Stomach (tissue), 4 donors: ENCODE measurements around the gene CERK.

ENCODE experiments used
- EP300 ChIP-seq: sonication (generic); formaldehyde crosslinking; IDR thresholded peaks from one replicate; pipeline ENCODE4 v1.6.1; 2017; ENCODE audit warnings: antibody characterized with exemption
- POLR2A ChIP-seq, 4 donors: fragments of 450-650 bp; IDR thresholded peaks; one replicate each; pipeline ENCODE4 v1.6.1; 2016; ENCODE audit warnings: antibody characterized with exemption in 4 of 4, control low read depth in 2 of 4, mild to moderate bottlenecking in 1 of 4, moderate library complexity in 1 of 4
- POLR2AphosphoS5 ChIP-seq, 3 donors: sonication (generic); formaldehyde crosslinking; IDR thresholded peaks; one replicate each; pipeline ENCODE4 v1.6.1; 2016; ENCODE audit warnings: antibody characterized with exemption in 3 of 3
- TF ChIP-seq, protein P1 (sequence below), 7 experiments: fragments of 450-650 bp in 4 of 7; fragments of 200-600 bp in 3 of 7; sonication (generic) in 3 of 7; IDR thresholded peaks; one replicate each; pipeline ENCODE4 v1.5.1; 2016 to 2019; ENCODE audit warnings: antibody characterized with exemption in 7 of 7, control low read depth in 2 of 7, mild to moderate bottlenecking in 1 of 7

DNA sequence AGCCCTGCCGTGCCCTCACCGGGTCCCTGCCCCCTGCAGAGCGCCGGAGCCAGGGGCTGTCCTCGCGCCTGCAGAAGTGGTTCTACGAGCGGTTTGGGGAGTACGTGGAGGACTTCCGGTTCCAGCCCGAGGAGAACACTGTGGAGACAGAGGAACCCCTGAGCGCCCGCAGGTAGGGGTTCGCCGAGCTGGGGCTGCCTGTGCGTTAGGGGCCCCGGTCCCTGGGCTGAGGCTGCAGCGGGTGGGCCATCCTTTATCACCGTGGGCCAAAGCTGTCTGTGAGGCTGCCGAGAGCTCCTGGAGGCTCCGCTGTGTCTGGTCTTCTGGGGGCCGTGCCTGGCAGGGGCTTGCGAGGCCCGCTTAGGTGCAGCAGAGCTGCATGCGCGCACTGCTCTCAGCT lies 75.1 kb downstream of the CERK start:
- no peak for TF ChIP-seq POLR2AphosphoS5 (IDR thresholded peaks at IDR 0.05)
- TF ChIP-seq, protein P1, sequence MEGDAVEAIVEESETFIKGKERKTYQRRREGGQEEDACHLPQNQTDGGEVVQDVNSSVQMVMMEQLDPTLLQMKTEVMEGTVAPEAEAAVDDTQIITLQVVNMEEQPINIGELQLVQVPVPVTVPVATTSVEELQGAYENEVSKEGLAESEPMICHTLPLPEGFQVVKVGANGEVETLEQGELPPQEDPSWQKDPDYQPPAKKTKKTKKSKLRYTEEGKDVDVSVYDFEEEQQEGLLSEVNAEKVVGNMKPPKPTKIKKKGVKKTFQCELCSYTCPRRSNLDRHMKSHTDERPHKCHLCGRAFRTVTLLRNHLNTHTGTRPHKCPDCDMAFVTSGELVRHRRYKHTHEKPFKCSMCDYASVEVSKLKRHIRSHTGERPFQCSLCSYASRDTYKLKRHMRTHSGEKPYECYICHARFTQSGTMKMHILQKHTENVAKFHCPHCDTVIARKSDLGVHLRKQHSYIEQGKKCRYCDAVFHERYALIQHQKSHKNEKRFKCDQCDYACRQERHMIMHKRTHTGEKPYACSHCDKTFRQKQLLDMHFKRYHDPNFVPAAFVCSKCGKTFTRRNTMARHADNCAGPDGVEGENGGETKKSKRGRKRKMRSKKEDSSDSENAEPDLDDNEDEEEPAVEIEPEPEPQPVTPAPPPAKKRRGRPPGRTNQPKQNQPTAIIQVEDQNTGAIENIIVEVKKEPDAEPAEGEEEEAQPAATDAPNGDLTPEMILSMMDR (IDR thresholded peaks at IDR 0.05) = no peak
- TF ChIP-seq EP300 = no peak
- no peak for TF ChIP-seq POLR2A (IDR thresholded peaks at IDR 0.05)
